ENCODE measurements around the gene TAB2. TPM values are rescaled to one million over a fixed set of nuclear protein-coding genes. Genes with fewer than 3 reads are reported as not detected.
A peak's percentile ranks its signal among the peaks of the same experiment; 100 is the strongest.

TAB2 gene
- polyA plus RNA-seq, 3 donors: 3.1 to 32.0 (median 6.0) TPM

- no peak overlapping the region for H3K9ac ChIP-seq (ENCODE audit: insufficient read depth, low read length, poor library complexity, severe bottlenecking)
- no peaks in the 10 kb centered on the region for H3K9me3 ChIP-seq (replicated peaks in 1 of 2; ENCODE audit: control insufficient read depth in 1 of 2, insufficient read depth in 1 of 2, low read length in 2 of 2)
- H3K27ac ChIP-seq (ENCODE audit: low read depth in 1 of 2, low read length in 2 of 2): no peak overlapping the region
- H4K20me1 ChIP-seq (ENCODE audit: insufficient read depth, low read length): peaks cover 8% of the 10 kb centered on the region
- H3K27ac Mint-ChIP-seq: peak overlapping the region in 2 of 7 donors; percentile 60 to 62
- H3K79me2 ChIP-seq (ENCODE audit: insufficient read depth, low read length): no peaks in the 10 kb centered on the region
- H2AFZ ChIP-seq (ENCODE audit: insufficient read depth, low read depth, low read length, poor library complexity, severe bottlenecking): no peak overlapping the region
- H3K27me3 Mint-ChIP-seq (ENCODE audit: low read depth in 3 of 3): peaks cover 0 to 1% (median 0%) of the 10 kb centered on the region in 3 donors
- peaks cover 29 to 39% of the 10 kb centered on the region in 2 donors for H3K36me3 ChIP-seq (replicated peaks in 1 of 2; ENCODE audit: control insufficient read depth in 1 of 2, insufficient read depth in 2 of 2, low read length in 2 of 2)
- DNase-seq: no peak
- H3K4me2 ChIP-seq (replicated peaks; ENCODE audit: extremely low read depth, low read length, poor library complexity, severe bottlenecking): no peak overlapping the region
- intact Hi-C loops (cut with micrococcal nuclease): no loop called here
- no peak for TF ChIP-seq CTCF (IDR thresholded peaks at IDR 0.05)
- 83% methylated on average over 1 of the region's 4 CpGs for WGBS (ENCODE audit: insufficient coverage)
- no peaks in the 10 kb centered on the region for H3K27me3 ChIP-seq (ENCODE audit: control insufficient read depth in 2 of 2, insufficient read depth in 2 of 2, low read length in 2 of 2)
- no peak overlapping the region for H3K4me3 ChIP-seq (replicated peaks in 1 of 3; ENCODE audit: low read depth in 2 of 3, low read length in 3 of 3)
- H3K9me3 Mint-ChIP-seq: peaks cover 0 to 2% (median 0%) of the 10 kb centered on the region in 7 donors
- peaks cover 2% of the 10 kb centered on the region for H3K4me1 Mint-ChIP-seq
- peaks cover 0 to 2% of the 10 kb centered on the region in 2 donors for H3K4me1 ChIP-seq (ENCODE audit: control insufficient read depth in 1 of 2, insufficient read depth in 2 of 2, low read length in 2 of 2)
- H3K4me3 Mint-ChIP-seq: no peak overlapping the region
- peaks cover 23 to 32% of the 10 kb centered on the region in 2 donors for H3K36me3 Mint-ChIP-seq
These were observed 96.5 kb downstream of the TAB2 start for GRCh38 chr6:149414009-149414408.

DNA sequence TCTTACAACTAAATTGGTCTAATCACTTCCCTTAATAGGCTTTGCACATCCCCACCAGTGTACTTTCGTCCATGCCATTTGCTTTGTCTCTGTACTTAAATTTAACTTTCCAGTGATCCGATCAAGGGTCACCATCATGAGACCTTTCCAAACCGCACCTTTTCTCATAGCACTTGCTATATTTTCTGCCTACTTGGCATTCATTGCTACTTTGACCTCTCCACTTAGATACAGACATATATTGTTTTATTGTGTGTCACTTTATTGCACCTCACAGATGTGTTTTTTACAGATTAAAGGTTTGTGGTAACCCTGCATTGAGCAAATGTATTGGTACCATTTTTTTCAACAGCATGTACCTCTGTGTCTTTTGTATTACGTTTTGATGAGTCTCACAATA lies 97.3 kb downstream of the TAB2 start:
- H2AFZ ChIP-seq (ENCODE audit: insufficient read depth, low read depth, low read length, poor library complexity, severe bottlenecking): no peak overlapping the region
- DNase-seq: no peak
- Mint-ChIP-seq H3K27me3 (ENCODE audit: low read depth in 3 of 3) (peaks cover 0 to 1% (median 0%) of the 10 kb centered on the region in 3 donors), H3K36me3 (peaks cover 22 to 26% of the 10 kb centered on the region in 2 donors), H3K4me1 (peaks cover 11% of the 10 kb centered on the region), H3K27ac (no peak overlapping the region), H3K4me3 (no peak overlapping the region), H3K9me3 (peaks cover 0 to 2% (median 0%) of the 10 kb centered on the region in 7 donors)
- no peak overlapping the region for H3K27ac ChIP-seq (ENCODE audit: low read depth in 1 of 2, low read length in 2 of 2)
- no peaks in the 10 kb centered on the region for H3K9me3 ChIP-seq (replicated peaks in 1 of 2; ENCODE audit: control insufficient read depth in 1 of 2, insufficient read depth in 1 of 2, low read length in 2 of 2)
- no peak overlapping the region for H3K4me3 ChIP-seq (replicated peaks in 1 of 3; ENCODE audit: low read depth in 2 of 3, low read length in 3 of 3)
- no peaks in the 10 kb centered on the region for H3K79me2 ChIP-seq (ENCODE audit: insufficient read depth, low read length)
- peaks cover 21 to 31% of the 10 kb centered on the region in 2 donors for H3K36me3 ChIP-seq (replicated peaks in 1 of 2; ENCODE audit: control insufficient read depth in 1 of 2, insufficient read depth in 2 of 2, low read length in 2 of 2)
- WGBS (ENCODE audit: insufficient coverage): 94% methylated on average over 2 of the region's 4 CpGs
- H3K4me2 ChIP-seq (replicated peaks; ENCODE audit: extremely low read depth, low read length, poor library complexity, severe bottlenecking): no peak overlapping the region
- no peak for TF ChIP-seq CTCF (IDR thresholded peaks at IDR 0.05)
- no peak overlapping the region for H3K9ac ChIP-seq (ENCODE audit: insufficient read depth, low read length, poor library complexity, severe bottlenecking)
- intact Hi-C loops (cut with micrococcal nuclease): no loop called here
- peaks cover 0 to 10% of the 10 kb centered on the region in 2 donors for H3K4me1 ChIP-seq (ENCODE audit: control insufficient read depth in 1 of 2, insufficient read depth in 2 of 2, low read length in 2 of 2)
- no peaks in the 10 kb centered on the region for H3K27me3 ChIP-seq (ENCODE audit: control insufficient read depth in 2 of 2, insufficient read depth in 2 of 2, low read length in 2 of 2)
- peaks cover 4% of the 10 kb centered on the region for H4K20me1 ChIP-seq (ENCODE audit: insufficient read depth, low read length)
